Hematopoietic multipotent progenitor cell treated with erythropoietin and hydrocortisone succinate and interleukin-3 and kit ligand, for 6 days (in vitro differentiated cells): ENCODE results near the gene CLEC4A.
"Not testable (repeated sequence)": the region's sequence is repeated elsewhere in the genome, so short reads cannot be mapped to it uniquely, and the experiment has no call there.

Experiments
- DNase-seq: peaks from one replicate; pipeline ENCODE4 v3.0.0-alpha.2; 2015

The CLEC4A gene

GRCh38 chr12:8123124-8123912 lies at the start of gene CLEC4A:
Gene CLEC4A (plus strand): TSS chr12:8123617. CDS start chr12:8123879, 262 bp downstream.
- peak; percentile 25 for DNase-seq

- no peak for DNase-seq
Observed at GRCh38 chr12:8075935-8076334, 47.5 kb upstream of the CLEC4A start.

GRCh38 chr12:8076366-8076765 lies 47.1 kb upstream of the CLEC4A start:
- DNase-seq: no peak

GRCh38 chr12:8077207-8077606 lies 46.2 kb upstream of the CLEC4A start:
- no peak for DNase-seq

GRCh38 chr12:8078398-8078797 lies 45.0 kb upstream of the CLEC4A start:
- peak; percentile 83 for DNase-seq

GRCh38 chr12:8078916-8079315 lies 44.5 kb upstream of the CLEC4A start:
- DNase-seq: no peak

- DNase-seq: peak; percentile 68
Observed at GRCh38 chr12:8080120-8080519, 43.3 kb upstream of the CLEC4A start.

- DNase-seq: peak; percentile 68
Observed at GRCh38 chr12:8081251-8081920, 42.0 kb upstream of the CLEC4A start.

GRCh38 chr12:8082808-8083100 lies 40.7 kb upstream of the CLEC4A start:
- DNase-seq: no peak

GRCh38 chr12:8084351-8084750 lies 39.1 kb upstream of the CLEC4A start:
- not testable (repeated sequence) for DNase-seq

- no peak for DNase-seq
Observed at GRCh38 chr12:8087666-8088065, 35.8 kb upstream of the CLEC4A start.

- DNase-seq: no peak
Observed at GRCh38 chr12:8088574-8088973, 34.8 kb upstream of the CLEC4A start.

GRCh38 chr12:8089277-8089676 lies 34.1 kb upstream of the CLEC4A start:
- not testable (repeated sequence) for DNase-seq

- DNase-seq: no peak
Observed at GRCh38 chr12:8089716-8090115, 33.7 kb upstream of the CLEC4A start.

- DNase-seq: no peak
Observed at GRCh38 chr12:8093291-8093690, 30.1 kb upstream of the CLEC4A start.

- DNase-seq: no peak
Observed at GRCh38 chr12:8096281-8096915, 27.0 kb upstream of the CLEC4A start.

- DNase-seq: no peak
Observed at GRCh38 chr12:8099235-8099634, 24.2 kb upstream of the CLEC4A start.

GRCh38 chr12:8108808-8109398 lies 14.5 kb upstream of the CLEC4A start:
- peak; percentile 89 for DNase-seq

GRCh38 chr12:8113117-8113516 lies 10.3 kb upstream of the CLEC4A start:
- DNase-seq: not testable (repeated sequence)

- no peak for DNase-seq
Observed at GRCh38 chr12:8120072-8120713, 3.2 kb upstream of the CLEC4A start.

GRCh38 chr12:8127138-8127537 lies 3.7 kb downstream of the CLEC4A start:
- DNase-seq: peak; percentile 76

GRCh38 chr12:8133636-8134397 lies 10.4 kb downstream of the CLEC4A start:
- not testable (repeated sequence) for DNase-seq
